CD4-positive, alpha-beta T cell treated with Interleukin-15 for 1 hour (primary cell): Measurements from ENCODE around the gene SNN.
A peak's percentile ranks its signal among the peaks of the same experiment; 100 is the strongest.

Experiments used
- DNase-seq: peaks from one replicate; pipeline ENCODE4 v3.0.0-alpha.2; 2020

SNN gene

DNA sequence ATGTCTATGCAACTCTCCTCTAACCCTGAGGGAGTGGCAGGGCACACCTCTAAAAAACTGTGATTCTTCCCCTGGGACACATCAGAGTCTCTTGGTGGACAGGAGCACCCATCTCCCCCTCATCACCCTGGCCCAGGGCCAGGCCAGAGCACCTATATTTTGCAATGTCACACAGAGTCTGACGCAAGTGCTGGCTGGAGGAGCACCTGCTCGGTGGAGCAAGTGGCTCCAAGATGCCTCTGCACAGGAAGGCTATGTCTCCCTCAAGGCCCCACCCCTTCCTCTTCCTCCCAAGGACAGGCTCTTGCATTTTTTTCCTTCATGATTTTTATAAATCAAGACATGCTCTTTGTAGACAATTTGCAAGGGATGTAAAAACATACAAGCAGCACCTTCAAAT is 13.3 kb downstream of the SNN start:
- peak; percentile 57 for DNase-seq

DNA sequence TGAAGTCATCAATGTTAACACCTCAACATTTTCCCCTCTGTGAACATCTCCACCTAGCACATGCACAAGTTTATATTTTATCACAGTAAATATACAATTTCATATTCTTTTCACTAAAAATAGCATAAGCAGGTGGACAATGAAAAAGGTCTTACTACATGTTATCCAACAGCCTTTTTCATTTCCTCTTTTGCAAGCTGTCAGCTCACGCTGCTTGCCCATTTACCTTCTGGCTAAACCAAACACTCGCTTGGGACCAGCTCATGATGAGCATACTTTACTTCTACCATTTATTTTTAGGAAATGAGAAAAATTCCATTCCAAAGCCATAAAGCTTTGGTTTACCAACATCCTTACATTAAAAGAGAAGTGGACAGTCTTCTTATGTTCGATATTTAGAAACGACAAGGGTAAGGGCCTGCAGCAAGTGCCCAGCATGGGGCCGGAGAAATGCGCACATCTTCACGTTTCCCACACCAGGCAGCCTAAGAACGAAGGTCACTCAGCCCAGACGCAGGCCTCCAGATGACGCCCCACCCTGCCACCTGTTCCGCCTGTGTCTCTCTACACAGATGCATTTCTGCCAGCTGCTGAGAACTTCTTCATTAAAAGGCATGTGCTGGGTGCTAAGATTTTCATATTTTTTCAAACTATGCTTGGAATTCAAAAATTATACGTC is 13.9 kb downstream of the SNN start:
- DNase-seq = peak; percentile 54

DNA sequence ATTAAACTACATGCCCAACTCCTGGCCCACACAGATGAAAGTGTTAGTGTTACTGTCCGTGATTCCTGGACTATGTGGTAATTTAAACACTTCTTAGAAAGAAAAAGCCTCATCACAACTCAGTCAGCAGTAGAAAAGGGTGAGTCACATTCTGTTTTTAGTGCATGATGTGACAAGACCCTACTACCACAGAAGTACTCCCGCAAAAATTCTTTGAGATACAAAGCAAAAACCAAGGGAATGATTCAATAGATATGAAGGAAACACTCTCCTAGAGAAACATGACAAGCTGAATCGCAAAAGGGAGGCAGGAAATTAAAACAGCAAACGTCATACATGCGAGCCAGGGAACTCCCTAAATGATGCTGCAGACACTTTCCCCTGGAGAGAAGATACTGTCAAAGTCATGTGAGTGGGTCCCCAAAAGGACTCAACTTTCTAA is 14.4 kb downstream of the SNN start:
- DNase-seq = peak; percentile 36

DNA sequence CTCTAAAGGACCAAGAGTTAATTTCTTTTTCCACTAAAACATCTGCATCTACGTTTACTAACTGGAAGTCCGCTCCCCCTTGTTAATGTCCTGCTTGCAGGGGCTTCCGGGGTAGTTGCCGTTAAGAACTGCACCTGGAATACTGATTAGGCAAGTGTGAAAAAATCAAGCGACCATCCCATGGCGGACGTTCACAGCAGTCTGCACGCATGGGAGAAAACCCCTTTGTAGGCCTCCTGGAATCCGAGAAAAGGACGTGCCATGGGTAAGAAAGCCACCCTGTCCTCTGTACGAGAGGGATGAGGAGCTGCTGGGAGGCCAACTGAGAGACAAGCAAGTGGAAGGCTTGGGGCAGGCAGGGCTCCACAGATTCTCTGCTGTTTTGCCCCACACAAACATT is 14.9 kb downstream of the SNN start:
- DNase-seq = no peak

DNA sequence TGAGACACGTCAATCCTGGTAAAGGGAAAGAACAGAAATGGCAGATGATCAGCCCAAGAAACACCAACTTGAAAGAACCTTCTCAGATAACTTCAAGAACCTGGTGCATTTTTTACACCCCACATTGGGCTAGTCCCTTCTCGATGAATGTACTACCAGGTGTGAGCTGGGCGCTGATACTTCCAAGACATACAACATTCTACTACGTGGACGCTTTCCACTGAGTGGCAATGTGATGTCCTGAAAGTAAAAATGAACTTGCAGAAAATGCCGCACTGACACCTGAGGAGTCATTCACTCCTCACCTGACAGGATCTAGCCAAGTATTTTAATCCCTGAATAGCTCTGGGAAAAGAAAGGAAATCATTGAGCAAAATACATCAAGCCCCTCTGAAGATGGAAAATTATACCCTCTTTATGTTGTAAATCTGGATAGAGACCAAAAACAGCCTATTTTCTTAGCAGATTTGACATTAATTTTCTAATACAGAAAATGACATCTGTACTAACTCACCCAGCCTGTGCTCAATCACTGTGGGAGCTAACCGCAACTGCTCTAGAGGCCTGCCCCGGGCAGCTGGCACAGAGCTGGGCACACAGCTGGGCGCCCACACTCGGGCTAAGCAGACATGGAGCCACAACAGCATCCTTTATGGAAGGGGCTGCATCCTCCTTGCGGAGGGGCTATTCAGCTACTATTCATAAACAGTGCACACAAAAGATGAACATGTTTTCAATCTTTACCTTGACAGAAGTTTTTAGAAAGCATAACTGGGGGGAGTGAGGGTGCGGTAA is 16.2 kb downstream of the SNN start:
- DNase-seq = no peak

DNA sequence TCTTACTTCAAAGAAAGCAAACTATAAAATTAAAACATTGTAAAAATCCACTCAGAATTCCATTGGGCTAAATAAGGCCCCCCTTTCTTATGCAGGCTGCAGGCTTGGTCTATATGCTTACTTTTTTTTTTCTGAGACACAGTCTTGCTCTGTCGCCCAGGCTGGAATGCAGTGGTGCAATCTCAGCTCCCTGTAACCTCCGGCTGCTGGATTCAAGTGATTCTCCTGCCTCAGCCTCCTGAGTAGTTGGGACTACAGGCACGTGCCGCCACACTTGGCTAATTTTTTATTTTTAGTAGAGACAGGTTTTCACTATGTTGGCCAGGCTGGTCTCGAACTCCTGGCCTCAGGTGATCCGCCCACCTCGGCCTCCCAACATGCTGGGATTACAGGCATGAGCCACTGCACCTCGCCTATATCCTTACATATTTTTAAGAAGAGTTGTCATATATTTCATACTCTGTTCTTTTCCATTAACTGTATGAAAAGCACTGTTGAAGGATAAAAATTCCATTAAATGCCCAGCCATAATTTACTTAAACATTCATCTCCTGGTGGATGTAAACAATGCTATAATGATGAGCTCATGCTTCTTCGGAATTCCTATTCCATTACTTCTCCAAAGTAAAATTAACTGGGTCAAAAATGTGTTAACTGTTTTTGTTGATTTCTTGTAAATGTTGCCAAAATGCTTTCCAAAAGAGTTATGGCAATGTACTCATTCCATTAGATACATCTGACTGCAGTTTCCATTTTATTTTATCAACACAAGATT is 17.8 kb downstream of the SNN start:
- DNase-seq = no peak

DNA sequence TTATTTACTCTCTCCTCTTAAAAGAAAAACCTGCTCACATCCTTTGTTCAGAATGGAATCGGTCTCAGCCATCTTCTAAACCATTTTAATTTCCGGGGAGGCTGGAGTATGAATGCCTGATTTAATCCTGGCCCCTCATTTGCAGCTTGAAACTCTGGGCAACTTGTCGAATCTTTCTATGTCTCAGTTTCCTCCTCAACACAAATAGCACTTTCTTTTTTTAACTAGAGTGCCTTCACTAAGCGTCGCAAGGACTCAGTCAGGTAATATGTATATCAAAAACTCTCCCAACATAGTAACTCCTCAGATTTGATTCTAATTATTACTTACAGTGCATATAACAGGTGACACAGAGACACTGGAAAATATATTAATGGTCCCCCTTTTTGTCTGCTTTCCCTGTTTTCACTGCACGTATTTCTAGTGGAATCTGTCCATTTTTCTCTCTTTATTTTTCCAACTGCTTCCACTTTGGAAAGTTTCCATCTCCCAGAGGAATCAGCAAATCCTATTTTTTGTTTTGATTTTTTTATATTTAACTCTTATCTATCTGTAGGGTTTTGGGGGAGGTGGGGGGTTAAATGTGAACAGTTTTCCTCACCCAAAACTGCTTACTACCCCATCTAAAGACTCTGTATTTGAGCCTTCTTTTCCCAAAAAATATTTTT is 18.6 kb downstream of the SNN start:
- DNase-seq = no peak

DNA sequence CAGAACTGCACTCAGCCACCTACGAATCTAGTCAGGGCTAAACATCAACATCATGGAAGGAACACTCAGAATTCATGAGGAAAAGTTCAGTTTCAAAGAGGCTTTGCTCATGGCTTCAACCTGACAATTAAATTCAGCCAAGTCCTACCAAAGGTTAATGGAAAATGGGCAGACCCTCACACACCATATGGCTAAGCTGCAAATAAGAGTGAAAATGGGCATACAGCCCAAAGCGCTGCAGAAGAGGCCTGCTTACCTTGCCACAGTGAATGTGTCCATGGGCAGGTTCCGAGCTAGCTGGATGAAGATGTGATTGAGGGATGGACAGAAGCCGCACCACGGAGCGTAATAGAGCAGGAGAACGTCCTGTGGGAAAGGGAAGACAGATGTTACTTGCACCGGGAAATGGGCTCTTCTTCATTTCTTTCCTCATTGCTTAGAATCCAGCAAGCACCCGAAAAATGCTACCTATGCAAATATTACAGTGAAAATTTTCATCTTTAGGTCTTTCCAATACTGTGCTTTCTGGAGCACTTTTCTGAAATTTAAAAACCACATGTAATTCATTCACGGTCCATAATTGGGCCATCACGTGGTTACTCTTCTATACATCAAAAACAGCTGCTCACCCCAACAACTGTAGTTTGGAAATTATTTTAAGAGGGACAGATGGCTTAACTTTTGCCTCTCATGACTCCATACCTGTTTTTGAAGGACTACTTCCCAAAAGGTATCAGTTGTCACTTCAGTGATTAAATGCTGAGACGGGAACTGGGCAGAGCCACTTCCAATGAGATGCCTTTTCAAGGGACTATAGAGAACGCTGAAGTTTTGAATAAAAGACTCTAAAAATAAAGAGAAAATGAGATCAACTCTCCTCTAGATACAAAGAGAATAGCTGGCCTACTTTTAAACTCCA is 19.6 kb downstream of the SNN start:
- DNase-seq = no peak

DNA sequence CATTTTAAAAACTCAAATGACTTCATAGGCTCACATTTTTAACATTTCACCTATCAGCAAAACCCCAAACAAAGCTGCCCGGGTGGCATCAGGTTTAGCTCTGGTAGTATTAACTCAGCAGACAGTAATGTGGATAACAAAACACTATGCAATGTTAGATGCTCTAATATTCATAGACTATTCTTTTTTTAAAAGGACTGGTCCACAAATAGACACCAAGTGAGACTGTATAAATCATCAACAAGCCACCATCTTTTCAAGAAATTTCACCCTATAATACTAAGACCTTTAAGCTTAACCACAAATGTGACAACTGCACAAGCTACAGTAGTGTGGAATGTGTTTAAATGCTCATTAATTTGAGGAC is 20.2 kb downstream of the SNN start:
- no peak for DNase-seq

DNA sequence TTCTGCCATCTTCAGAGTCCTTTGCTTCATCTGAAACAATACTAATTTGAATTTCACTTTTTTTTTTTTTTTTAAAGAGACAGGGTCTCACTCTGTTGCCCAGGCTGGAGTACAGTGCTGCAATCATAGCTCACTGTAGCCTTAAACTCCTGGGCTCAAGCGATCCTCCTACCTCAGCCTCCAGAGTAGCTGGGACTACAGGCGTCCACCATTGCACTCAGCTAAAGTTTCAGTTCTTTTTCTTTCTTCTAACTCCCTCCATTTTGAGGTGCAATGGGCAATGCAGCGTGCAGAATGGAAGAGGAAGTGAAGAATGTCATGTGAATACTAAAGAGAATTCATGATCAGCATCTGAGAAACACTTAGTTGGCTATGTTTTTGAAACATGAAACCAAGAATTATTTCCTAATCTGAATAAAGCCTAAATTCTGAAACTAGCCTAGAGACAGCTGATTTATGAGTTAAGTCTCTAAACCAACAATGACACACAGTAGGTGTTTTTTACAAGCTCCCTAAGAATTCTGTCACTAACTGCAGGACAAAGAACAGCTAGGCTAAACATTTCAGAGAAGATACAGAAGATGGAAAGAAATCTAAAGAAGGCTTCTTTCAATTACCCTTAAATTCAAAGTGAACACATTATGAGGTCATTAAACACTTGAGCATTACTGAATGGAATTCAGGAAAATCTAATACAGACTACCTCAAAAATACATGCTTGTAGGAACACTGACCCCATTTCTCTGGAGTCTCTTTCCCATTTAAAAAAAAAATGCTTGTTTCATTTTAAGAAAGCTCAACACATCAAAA is 21.0 kb downstream of the SNN start:
- peak; percentile 52 for DNase-seq

DNA sequence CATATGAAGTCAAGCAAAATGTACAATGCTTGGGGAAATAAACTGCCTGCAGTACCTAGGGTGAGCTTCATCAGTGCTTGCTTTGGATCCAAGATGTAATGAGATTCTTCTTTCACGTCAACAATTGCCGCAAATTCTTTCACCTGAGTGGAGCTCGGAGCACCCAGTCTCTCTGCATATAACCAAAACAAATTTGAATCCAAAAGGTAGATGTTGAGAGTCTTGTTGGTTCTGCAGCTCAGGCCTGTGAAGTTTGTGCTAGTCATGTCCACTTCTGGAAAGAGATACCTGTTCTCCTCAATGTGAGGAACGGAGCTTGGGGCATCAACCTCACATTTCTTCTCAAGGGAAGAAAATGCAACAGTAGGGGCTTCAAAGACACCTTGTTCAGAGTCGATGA is 23.0 kb downstream of the SNN start:
- no peak for DNase-seq

DNA sequence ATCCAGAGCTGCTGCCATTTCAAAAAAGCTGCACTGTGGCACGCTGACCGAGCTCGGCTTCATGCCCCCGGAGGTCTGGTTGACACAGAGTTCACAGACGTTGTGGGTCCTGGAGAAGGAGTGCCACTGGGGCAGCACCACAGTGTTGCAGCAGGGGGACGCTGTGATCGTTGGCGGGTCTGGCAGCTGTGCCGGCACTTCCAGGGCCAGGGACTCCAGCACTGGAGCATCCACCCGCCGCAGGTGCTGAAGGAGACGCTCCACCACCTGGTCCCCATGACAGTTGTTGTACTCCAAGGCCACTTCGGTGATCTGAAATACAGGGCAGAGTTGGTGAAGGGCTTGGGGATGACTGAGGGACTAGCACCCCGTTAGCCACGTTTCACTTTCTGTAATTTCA is 23.5 kb downstream of the SNN start:
- DNase-seq = no peak

DNA sequence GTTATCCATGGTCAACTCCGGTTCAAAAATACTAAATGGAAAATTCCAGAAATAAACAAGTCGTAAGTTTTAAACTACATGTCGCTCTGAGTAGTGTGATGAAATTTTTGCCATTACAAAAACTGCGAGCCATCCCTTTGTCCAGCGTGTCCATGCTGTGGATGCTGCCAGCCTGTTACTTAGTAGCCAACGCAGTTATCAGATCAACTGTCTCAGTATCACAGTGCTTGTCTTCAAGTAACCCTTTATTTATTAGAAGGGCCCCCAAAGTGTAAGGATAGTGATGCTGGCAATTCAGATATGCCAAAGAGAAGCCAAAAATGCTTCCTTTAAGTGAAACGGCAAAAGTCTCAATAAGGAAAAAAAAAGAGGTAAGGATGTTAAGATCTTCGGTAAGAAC is 23.9 kb downstream of the SNN start:
- DNase-seq = no peak

DNA sequence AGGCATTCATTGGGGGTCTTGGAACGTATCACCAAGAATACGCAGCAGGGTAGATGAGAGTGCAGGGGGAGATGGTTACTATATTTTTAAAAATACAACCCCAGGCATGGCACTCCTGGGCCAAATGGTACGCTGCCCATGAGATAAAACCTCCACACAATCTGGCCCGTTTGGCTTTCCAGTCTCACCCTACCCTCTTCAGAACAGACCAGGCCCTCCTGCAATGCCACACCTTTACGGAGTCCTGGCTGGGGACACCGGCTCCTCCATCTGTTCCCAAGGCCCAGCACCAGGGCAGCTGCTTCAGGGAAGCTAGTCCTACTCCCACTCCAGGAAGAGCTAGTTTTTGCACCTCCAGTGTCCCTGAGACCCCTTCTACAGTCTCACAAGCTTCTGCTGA is 24.4 kb downstream of the SNN start:
- DNase-seq = no peak

DNA sequence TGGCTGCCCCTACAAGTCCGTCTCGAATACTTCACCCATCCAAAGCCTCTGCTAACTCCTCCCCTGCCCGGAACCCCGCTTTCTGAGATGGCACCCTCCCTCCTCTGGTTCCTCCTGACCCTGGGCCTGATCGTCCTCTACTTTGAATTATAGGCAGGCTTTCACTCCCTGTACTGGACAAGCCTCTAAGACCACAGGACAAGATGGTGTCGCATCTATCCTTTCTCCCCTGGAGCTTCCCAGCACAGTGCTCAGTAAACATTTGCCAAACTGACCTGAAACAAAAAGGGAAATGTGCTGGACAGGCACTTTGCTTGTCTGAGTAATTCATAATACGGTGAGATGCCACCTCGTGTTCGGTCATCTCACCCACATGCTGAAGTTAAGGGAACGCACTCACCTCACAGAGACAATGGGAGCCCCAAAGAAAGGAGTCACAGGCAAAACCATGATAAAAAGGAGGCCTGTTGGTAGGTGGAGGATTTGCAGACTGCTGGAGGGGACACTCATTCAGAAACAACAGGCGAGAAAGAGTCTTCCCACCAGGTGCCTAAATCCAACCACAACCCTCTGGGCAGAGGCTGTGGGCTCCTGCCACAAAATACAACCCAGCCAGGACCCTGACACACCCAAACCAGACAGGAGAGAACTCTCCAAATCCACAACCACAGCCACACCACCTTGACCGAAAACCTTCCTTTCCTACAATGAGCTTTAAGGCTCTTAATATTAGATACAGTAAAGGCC is 28.2 kb downstream of the SNN start:
- no peak for DNase-seq

DNA sequence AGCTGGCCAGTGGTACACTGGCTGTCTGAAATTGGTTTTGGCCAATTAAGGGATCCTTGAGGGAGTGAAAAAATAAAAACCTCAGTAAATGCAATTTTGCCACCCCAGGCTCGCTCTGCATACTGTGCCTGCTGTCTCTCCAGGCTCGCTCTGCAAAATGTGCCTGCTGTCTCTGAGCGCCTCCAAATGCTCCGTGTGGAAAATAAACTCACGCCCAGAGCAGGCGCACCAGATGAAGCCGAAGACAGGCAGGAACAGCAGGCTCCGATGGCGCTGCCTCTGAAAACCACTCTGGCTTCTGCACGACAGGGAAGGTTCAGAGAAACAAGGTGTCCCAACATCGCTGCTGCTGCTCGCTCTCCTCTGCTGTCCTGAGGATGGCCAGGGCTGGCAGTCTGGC is 29.1 kb downstream of the SNN start:
- DNase-seq = no peak

DNA sequence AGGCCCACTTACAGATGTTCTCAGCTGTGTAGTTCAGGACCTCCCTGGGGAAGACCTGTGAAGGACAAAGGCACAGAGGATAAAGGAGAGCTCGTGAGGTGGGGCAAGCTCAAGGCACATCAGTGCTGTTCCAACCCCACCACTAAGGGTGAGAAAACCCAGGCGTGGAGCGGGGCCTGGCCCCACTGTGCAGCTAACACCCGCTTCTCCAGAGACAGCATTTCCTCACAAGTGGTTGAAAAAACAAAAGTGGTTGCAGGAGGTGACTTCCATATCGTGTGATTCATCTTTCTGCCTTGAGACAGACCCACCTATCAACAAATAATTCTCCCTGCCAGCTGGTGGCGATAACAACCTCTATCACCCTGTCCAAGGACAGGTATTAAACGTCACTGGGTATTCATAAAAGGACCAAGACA is 30.0 kb downstream of the SNN start:
- no peak for DNase-seq

DNA sequence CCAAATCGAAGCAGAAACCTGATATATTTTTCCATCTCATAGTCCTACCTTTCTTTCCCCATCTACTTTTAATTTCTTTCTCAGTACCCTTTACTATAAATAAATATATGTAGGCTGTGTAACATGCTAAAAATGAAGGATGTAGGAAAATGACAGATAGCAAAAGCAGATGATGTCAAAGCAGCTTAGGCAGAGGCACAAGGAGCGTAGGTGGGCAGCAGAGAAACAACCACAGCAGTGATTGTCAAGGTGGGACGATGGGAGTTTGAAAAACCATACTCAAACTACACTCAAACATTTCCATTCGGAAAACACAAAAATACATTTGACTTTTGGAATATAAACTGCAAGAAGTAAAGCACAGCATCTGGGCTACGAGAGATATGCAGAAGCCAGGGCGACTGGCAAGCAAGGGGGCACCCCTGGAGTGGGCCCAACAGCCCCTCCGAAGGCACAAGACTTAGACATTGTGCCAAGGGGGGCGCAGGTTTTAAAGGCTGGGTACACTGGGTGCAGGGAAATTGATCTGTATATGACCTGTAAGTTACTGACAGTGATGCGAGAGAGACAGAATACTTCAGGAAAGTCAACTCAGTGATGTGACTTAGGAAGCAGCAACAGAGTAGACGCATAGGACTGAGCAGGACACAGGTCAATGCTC is 31.1 kb downstream of the SNN start:
- no peak for DNase-seq

DNA sequence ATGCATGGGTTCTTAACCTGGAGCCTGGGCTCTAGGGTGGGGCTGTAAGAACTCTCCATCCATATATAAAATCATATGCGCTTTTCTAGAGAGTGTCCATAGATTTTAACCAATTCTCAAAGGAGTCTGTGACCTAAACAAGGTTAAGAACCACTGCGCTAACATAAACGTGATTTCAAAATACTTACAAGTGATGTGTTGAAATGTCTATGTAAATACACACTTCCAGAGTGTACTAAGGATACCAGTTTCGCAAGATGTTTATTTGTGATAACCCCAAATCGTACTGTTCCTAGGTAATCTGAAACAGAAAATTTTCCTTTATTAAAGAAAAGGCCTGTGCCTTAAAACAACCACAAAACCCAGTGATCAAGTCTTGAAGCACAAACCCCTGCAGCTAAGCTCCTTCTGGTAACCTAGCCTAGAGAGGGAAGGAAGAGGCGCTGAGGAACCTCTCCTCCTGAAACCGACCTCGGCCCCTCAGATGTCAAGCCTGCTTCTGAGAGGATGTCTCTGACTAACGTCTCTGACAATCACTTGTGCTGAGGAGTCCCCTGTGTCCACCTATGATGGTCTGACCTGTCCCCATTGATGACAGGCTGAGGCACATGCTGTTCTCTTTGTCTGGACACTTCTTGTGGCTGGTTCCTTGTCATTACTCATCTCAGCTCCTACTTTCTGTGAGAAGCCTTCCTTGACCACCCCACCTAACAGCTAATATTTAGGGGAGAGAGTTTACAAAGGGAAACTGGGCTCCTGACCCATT is 32.2 kb downstream of the SNN start:
- DNase-seq = peak; percentile 40
